GM12878 (cell line): ENCODE measurements around the gene CKS1B. TPM values are rescaled to one million over a fixed set of nuclear protein-coding genes. Genes with fewer than 3 reads are reported as not detected.

ENCODE experiments used
- ATAC-seq: fragments of 200-7000 bp; cut with Tn5 transposase; 3 replicates; pipeline ENCODE4 v1.9.1; 2020; ENCODE audit warnings: mild to moderate bottlenecking, moderate library complexity
- BruUV-seq: library from RNA; stranded (reverse); fragments of 400-500 nt; replicated peaks from 2 replicates; lab custom pipeline; 2021; lab: Mats Ljungman, UMichigan
- CTCF ChIA-PET: fragments of 300-600 bp; sonication (Branson Sonifier 250); formaldehyde crosslinking; extraction: SDS; loops from one replicate; lab custom pipeline; 2021; ENCODE audit warnings: inconsistent platforms; lab: Yijun Ruan, JAX
- POLR2A ChIA-PET: fragments of 350-600 bp; formaldehyde crosslinking; extraction: SDS; loops from one replicate; lab custom pipeline; 2021; ENCODE audit warnings: inconsistent platforms; lab: Charles Lee
- RAD21 ChIA-PET: fragments of 300-600 bp; sonication (Branson Sonifier 250); formaldehyde crosslinking; loops from one replicate; lab custom pipeline; 2023; ENCODE audit warnings: antibody characterized with exemption; ENCODE audit not compliant: unreplicated experiment; lab: Charles Lee
- SMC1A ChIA-PET: fragments of 300-600 bp; sonication (Branson Sonifier 250); formaldehyde crosslinking; loops from one replicate; lab custom pipeline; 2023; ENCODE audit not compliant: unreplicated experiment, uncharacterized antibody; lab: Charles Lee
- DNase-seq: peaks from one replicate; pipeline ENCODE4 v3.0.0-alpha.2; 2011; ENCODE audit warnings: low read depth, low spot score
- FAIRE-seq: peaks from 3 replicates; lab custom pipeline; 2011; peaks lifted over from hg19 to GRCh38; lab: Jason Lieb, UNC
- H2AFZ ChIP-seq: 2 replicates; pipeline ENCODE4 v1.6.0; 2011; ENCODE audit warnings: low read depth, low read length, control low read depth; ENCODE audit not compliant: control insufficient read depth
- H3K27ac ChIP-seq: 2 replicates; pipeline ENCODE4 v1.5.1; 2011; ENCODE audit warnings: control low read depth; ENCODE audit not compliant: control insufficient read depth, insufficient read depth
- H3K27me3 ChIP-seq, 2 experiments: replicated peaks in 1 of 2; 2 replicates each; pipeline versions ENCODE4 v1.6.0 to v1.6.1; 2011; ENCODE audit warnings: low read length in 1 of 2; ENCODE audit not compliant: control insufficient read depth in 2 of 2, insufficient read depth in 2 of 2
- H3K36me3 ChIP-seq, 2 experiments: 2 replicates each; pipeline ENCODE4 v1.5.1; 2011; ENCODE audit warnings: low read length in 1 of 2; ENCODE audit not compliant: control insufficient read depth in 2 of 2, insufficient read depth in 2 of 2
- H3K4me1 ChIP-seq: 2 replicates; pipeline ENCODE4 v1.6.1; 2011; ENCODE audit warnings: mild to moderate bottlenecking, low read length, moderate library complexity, mixed read lengths; ENCODE audit not compliant: control insufficient read depth, insufficient read depth
- H3K4me2 ChIP-seq: 2 replicates; pipeline ENCODE4 v1.6.0; 2011; ENCODE audit warnings: control low read depth; ENCODE audit not compliant: control insufficient read depth, insufficient read depth
- H3K4me3 ChIP-seq: fragments of 200-600 bp; sonication (generic); 2 replicates; pipeline ENCODE4 v1.5.1; 2016
- H3K79me2 ChIP-seq: 2 replicates; pipeline ENCODE4 v1.6.0; 2011; ENCODE audit warnings: low read length; ENCODE audit not compliant: control insufficient read depth, insufficient read depth
- H3K9ac ChIP-seq: 2 replicates; pipeline ENCODE4 v1.8.0; 2011; ENCODE audit warnings: low read length, control low read depth, mixed read lengths; ENCODE audit not compliant: control insufficient read depth, insufficient read depth
- H3K9me3 ChIP-seq: replicated peaks from 3 replicates; pipeline ENCODE4 v1.5.1; 2011; ENCODE audit warnings: mild to moderate bottlenecking, low read length; ENCODE audit not compliant: control insufficient read depth, insufficient read depth
- H4K20me1 ChIP-seq: 2 replicates; pipeline ENCODE4 v1.6.0; 2011; ENCODE audit not compliant: control insufficient read depth, insufficient read depth
- BHLHE40 ChIP-seq, 2 experiments: fragments of 450-650 bp in 1 of 2; IDR thresholded peaks; 2 replicates each; pipeline ENCODE4 v1.6.1; 2011 to 2017; ENCODE audit warnings: low read depth in 2 of 2, borderline replicate concordance in 1 of 2, improper control_type of control experiment in 1 of 2, low read length in 1 of 2, mild to moderate bottlenecking in 1 of 2
- BRCA1 ChIP-seq: IDR thresholded peaks from 2 replicates; pipeline ENCODE4 v1.6.1; 2011; ENCODE audit warnings: low read depth, low read length, improper control_type of control experiment
- EGR1 ChIP-seq, 2 experiments: IDR thresholded peaks; 1 replicate in 1 of 2; 2 replicates in 1 of 2; pipeline ENCODE4 v1.6.1; 2011 to 2012; ENCODE audit warnings: low read depth in 2 of 2, low read length in 2 of 2, borderline replicate concordance in 1 of 2, mild to moderate bottlenecking in 1 of 2, moderate library complexity in 1 of 2
- ELK1 ChIP-seq: IDR thresholded peaks from 2 replicates; pipeline ENCODE4 v1.6.1; 2012; ENCODE audit warnings: low read depth, low read length, improper control_type of control experiment
- GATAD2B ChIP-seq: fragments of 450-650 bp; conservative IDR thresholded peaks from 2 replicates; pipeline ENCODE4 v1.6.1; 2017; ENCODE audit warnings: low read depth, mild to moderate bottlenecking, moderate library complexity
- NR2F1 ChIP-seq: fragments of 450-650 bp; conservative IDR thresholded peaks from 2 replicates; pipeline ENCODE4 v1.6.1; 2017; ENCODE audit warnings: mild to moderate bottlenecking
- POLR2A ChIP-seq: IDR thresholded peaks from 2 replicates; pipeline ENCODE4 v1.6.1; 2011; ENCODE audit warnings: low read depth, mild to moderate bottlenecking, low read length
- SREBF2 ChIP-seq: IDR thresholded peaks from 2 replicates; pipeline ENCODE4 v1.6.1; 2012; ENCODE audit warnings: mild to moderate bottlenecking, low read length
- TAF1 ChIP-seq: IDR thresholded peaks from 2 replicates; pipeline ENCODE4 v1.6.1; 2011; ENCODE audit warnings: mild to moderate bottlenecking, low read depth, low read length, borderline replicate concordance
- TBL1XR1 ChIP-seq: IDR thresholded peaks from 2 replicates; pipeline ENCODE4 v1.6.1; 2012; ENCODE audit warnings: low read depth, low read length, improper control_type of control experiment
- TCF12 ChIP-seq: IDR thresholded peaks from 2 replicates; pipeline ENCODE4 v1.6.1; 2011; ENCODE audit warnings: low read depth, mild to moderate bottlenecking, low read length
- ZBTB40 ChIP-seq: fragments of 450-650 bp; IDR thresholded peaks from 2 replicates; pipeline ENCODE4 v1.6.1; 2016; ENCODE audit warnings: mild to moderate bottlenecking, moderate library complexity, borderline replicate concordance
- whole genome bisulfite sequencing: methylation state at CpG from one replicate; pipeline ENCODE4 v1.1.6; 2016; ENCODE audit warnings: low lambda C conversion rate; ENCODE audit not compliant: insufficient replicate concordance, insufficient coverage; ENCODE audit errors: missing lambda C conversion rate; 5-methylcytosine and 5-hydroxymethylcytosine counted together
- in situ Hi-C: fragments of 300-500 bp; cut with MboI; formaldehyde crosslinking; loops from 9 replicates; pipeline ENCODE4 v1.14.3; 2018; ENCODE audit warnings: mixed read lengths
- intact Hi-C: fragments of 100-400 bp; cut with micrococcal nuclease; formaldehyde crosslinking; loops from one replicate; pipeline ENCODE4 v1.14.2; 2022; ENCODE audit not compliant: unreplicated experiment
- polyA plus RNA-seq, 11 experiments: library from polyadenylated mRNA; depleted of rRNA in 4 of 11; unstranded in 6 of 11; stranded (reverse) in 5 of 11; fragments of >200 nt; fragmentation: Nextera tagmentation in 4 of 11; fragmentation: Illumina TruSeq in 1 of 11; extraction: Ambion mirVana in 4 of 11; extraction: Trizol in 1 of 11; gene quantifications; 1 replicate in 1 of 11; 2 replicates in 10 of 11; pipeline versions ENCODE4 v1.2.1 to v1.2.3, GENCODE V29; 2011 to 2016; ENCODE audit warnings: inconsistent platforms in 2 of 11, missing spikeins in 2 of 11, low read depth in 1 of 11
- total RNA-seq, 4 experiments: library from RNA; depleted of rRNA in 3 of 4; stranded (reverse); fragments of >200 nt in 3 of 4; fragmentation: Illumina TruSeq in 1 of 4; extraction: Trizol in 1 of 4; gene quantifications; 2 replicates each; pipeline versions ENCODE4 v1.2.1 to v1.2.3, GENCODE V29; 2013 to 2021
- TF ChIP-seq, protein P1 (sequence below): fragments of 450-650 bp; IDR thresholded peaks from 2 replicates; pipeline ENCODE4 v1.6.1; 2018; ENCODE audit warnings: borderline replicate concordance, mild to moderate bottlenecking; ENCODE audit not compliant: partially characterized antibody

CKS1B gene
- total and polyA plus RNA-seq, 10 of the 15 experiments (the other 5 are each of a cell fraction or from before 2014, with no cell fraction given) = 125 to 608 (median 364) TPM

DNA sequence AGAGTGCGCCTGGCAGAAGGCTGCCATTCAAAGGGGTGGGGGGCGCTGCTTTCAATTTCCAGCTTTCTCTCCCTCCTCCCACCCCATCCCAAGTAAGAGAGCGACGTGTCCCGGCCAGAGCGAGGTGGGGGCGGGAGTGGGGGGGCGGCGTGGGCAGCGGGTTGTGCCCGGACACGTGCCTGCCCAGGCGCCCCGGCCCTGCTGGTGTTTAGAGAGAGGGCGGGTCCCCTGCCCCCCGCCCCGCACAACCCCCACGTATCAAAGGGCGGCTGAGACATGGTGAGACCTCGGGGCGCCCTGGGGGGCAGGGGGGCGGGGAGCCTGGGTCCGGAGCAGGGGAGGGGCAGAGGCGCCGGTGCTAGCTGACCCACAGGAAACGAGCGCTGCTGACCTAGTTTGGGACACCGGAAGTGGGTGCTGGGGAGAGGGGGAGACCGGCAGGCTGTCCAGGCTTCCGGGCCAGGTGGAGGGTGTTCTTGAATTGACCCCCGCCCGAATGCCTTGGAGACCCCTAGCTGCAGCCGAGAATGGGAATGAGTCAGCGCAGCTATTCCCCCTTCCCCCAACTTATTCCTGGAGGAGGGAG is 29.4 kb downstream of the CKS1B start:
- ChIA-PET RAD21 (interaction anchor here (1.1 to 3.3 kb wide), 5 partner anchors 11 to 81 kb away, joined by 4 to 14 read pairs (median 4); partner anchors contain the start of gene PBXIP1), SMC1A (interaction anchor here (0.6 to 1.4 kb wide), 6 partner anchors 9 to 824 kb away, joined by 3 to 4 read pairs (median 3); no protein-coding TSS in a partner anchor), POLR2A (interaction anchor here (0.8 to 1.9 kb wide), 9 partner anchors 13 to 52 kb away, joined by 3 to 8 read pairs (median 4); partner anchors contain the start of genes FLAD1, PYGO2 and SHC1), CTCF (interaction anchor here (0.8 to 2.1 kb wide), 4 partner anchors 13 to 60 kb away, joined by 3 to 18 read pairs (median 4); no protein-coding TSS in a partner anchor)
- peaks cover 44% of the 10 kb centered on the region for H3K4me1 ChIP-seq
- FAIRE-seq (no peak), DNase-seq (no peak), ATAC-seq (peak; percentile 17)
- 0 out of 2 replicates have a peak, but pooled peaks cover 3% of the 10 kb centered on the region for H4K20me1 ChIP-seq
- H3K27me3 ChIP-seq = no peaks in the 10 kb centered on the region
- BruUV-seq = no TSS peak
- peaks cover 59% of the 10 kb centered on the region for H3K79me2 ChIP-seq
- H3K36me3 ChIP-seq = no peaks in the 10 kb centered on the region; a peak in 1 of 4 replicates
- 3% methylated on average over 11 of the region's 34 CpGs for WGBS
- peak overlapping the region; percentile 91 for H3K27ac ChIP-seq
- intact Hi-C loops (loop anchor here (2.0 to 5.0 kb wide), 2 partner anchors 13 to 42 kb away; partner anchors contain the start of gene PYGO2), in situ Hi-C loops (no loop called here)
- H2AFZ ChIP-seq = peak overlapping the region; percentile 43; the same call in 1 of the 2 replicates
- H3K9ac ChIP-seq = peak overlapping the region; percentile 85
- H3K4me2 ChIP-seq = peak overlapping the region; percentile 98
- H3K4me3 ChIP-seq = peak overlapping the region; percentile 99
- H3K9me3 ChIP-seq = no peaks in the 10 kb centered on the region
- TF ChIP-seq TCF12 (no peak), GATAD2B (0 out of 2 replicates have a peak, but pooled peaks have one; percentile 19), BRCA1 (no peak), ELK1 (peak; percentile 92), BHLHE40 (IDR thresholded peaks at IDR 0.05; ENCODE audit: borderline replicate concordance in 1 of 2, low read depth in 2 of 2, low read length in 1 of 2) (peak; percentile 57 to 86; a peak in 3 of 4 replicates), ZBTB40 (peak; percentile 63; the same call in 1 of the 2 replicates), TAF1 (peak; percentile 22; the same call in 1 of the 2 replicates), SREBF2 (no peak), EGR1 (IDR thresholded peaks at IDR 0.05; ENCODE audit: borderline replicate concordance in 1 of 2, low read depth in 2 of 2, low read length in 2 of 2) (peak in 1 of 2 experiments; percentile 63; a peak in 1 of 3 replicates), TBL1XR1 (no peak), POLR2A (peak; percentile 44; the same call in 1 of the 2 replicates), NR2F1 (0 out of 2 replicates have a peak, but pooled peaks have one; percentile 12)
- TF ChIP-seq, protein P1, sequence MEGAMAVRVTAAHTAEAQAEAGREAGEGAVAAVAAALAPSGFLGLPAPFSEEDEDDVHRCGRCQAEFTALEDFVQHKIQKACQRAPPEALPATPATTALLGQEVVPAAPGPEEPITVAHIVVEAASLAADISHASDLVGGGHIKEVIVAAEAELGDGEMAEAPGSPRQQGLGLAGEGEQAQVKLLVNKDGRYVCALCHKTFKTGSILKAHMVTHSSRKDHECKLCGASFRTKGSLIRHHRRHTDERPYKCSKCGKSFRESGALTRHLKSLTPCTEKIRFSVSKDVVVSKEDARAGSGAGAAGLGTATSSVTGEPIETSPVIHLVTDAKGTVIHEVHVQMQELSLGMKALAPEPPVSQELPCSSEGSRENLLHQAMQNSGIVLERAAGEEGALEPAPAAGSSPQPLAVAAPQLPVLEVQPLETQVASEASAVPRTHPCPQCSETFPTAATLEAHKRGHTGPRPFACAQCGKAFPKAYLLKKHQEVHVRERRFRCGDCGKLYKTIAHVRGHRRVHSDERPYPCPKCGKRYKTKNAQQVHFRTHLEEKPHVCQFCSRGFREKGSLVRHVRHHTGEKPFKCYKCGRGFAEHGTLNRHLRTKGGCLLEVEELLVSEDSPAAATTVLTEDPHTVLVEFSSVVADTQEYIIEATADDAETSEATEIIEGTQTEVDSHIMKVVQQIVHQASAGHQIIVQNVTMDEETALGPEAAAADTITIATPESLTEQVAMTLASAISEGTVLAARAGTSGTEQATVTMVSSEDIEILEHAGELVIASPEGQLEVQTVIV = no peak
